HCT116 (cell line): ENCODE data around the gene ATG10. TPM values are rescaled to one million over a fixed set of nuclear protein-coding genes. Genes with fewer than 3 reads are reported as not detected.

Experiments
- ATAC-seq: fragments of 200-7000 bp; cut with Tn5 transposase; 2 replicates; pipeline ENCODE4 v1.9.1; 2020; ENCODE audit warnings: mild to moderate bottlenecking, moderate library complexity
- BruUV-seq: library from RNA; stranded (reverse); fragments of 400-500 nt; replicated peaks from 2 replicates; lab custom pipeline; 2021; lab: Mats Ljungman, UMichigan
- CTCF ChIA-PET: fragments of 300-600 bp; sonication (Branson Sonifier 250); formaldehyde crosslinking; loops from one replicate; lab custom pipeline; 2021; ENCODE audit warnings: antibody characterized with exemption; lab: Charles Lee
- POLR2A ChIA-PET: fragments of 300-600, 350-600 bp; sonication (Branson Sonifier 250); formaldehyde crosslinking; loops from one replicate; lab custom pipeline; 2021; ENCODE audit warnings: antibody characterized with exemption; lab: Charles Lee
- RAD21 ChIA-PET, 2 experiments: fragments of 300-600 bp; sonication (Branson Sonifier 250); formaldehyde crosslinking; loops; one replicate each; lab custom pipeline; 2023; ENCODE audit warnings: low total read pairs in 2 of 2; ENCODE audit not compliant: uncharacterized antibody in 2 of 2, unreplicated experiment in 2 of 2, low non-redundant PET in 1 of 2; lab: Charles Lee
- DNase-seq: peaks from one replicate; pipeline ENCODE4 v3.0.0-alpha.2; 2010; ENCODE audit warnings: low read depth, low spot score
- H2AFZ ChIP-seq: fragments of 200-600 bp; shearing (Covaris generic), sonication (generic); 2 replicates; pipeline ENCODE4 v1.6.1; 2017; ENCODE audit warnings: low read depth, mixed run types, mixed read lengths, antibody characterized with exemption, low read length; ENCODE audit not compliant: poor library complexity, severe bottlenecking
- H3K27ac ChIP-seq: 2 replicates; pipeline ENCODE4 v1.5.1; 2012; ENCODE audit warnings: low read depth, low read length
- H3K27me3 ChIP-seq: fragments of 200-600 bp; sonication (generic); 2 replicates; pipeline ENCODE4 v1.6.1; 2016; ENCODE audit warnings: mixed run types, low read length, mixed read lengths; ENCODE audit not compliant: insufficient read depth
- H3K36me3 ChIP-seq, 2 experiments: fragments of 200-500 bp in 1 of 2; fragments of 200-600 bp in 1 of 2; sonication (Bioruptor generic) in 1 of 2; sonication (generic) in 1 of 2; 2 replicates each; pipeline versions ENCODE4 v1.5.1 to v1.6.1; 2014 to 2016; ENCODE audit warnings: low read length in 2 of 2, inconsistent platforms in 1 of 2, mixed read lengths in 1 of 2, mixed run types in 1 of 2; ENCODE audit not compliant: insufficient read depth in 2 of 2, control insufficient read depth in 1 of 2
- H3K4me1 ChIP-seq, 2 experiments: fragments of 200-600 bp in 1 of 2; sonication (generic) in 1 of 2; 2 replicates each; pipeline versions ENCODE4 v1.5.1 to v1.6.1; 2012 to 2017; ENCODE audit warnings: low read length in 2 of 2, inconsistent platforms in 1 of 2, mild to moderate bottlenecking in 1 of 2, mixed read lengths in 1 of 2, mixed run types in 1 of 2, moderate library complexity in 1 of 2; ENCODE audit not compliant: insufficient read depth in 2 of 2, control insufficient read depth in 1 of 2
- H3K4me2 ChIP-seq: fragments of 200-600 bp; sonication (generic); 2 replicates; pipeline ENCODE4 v1.6.1; 2017; ENCODE audit warnings: mixed run types, low read length, mixed read lengths
- H3K4me3 ChIP-seq, 2 experiments: fragments of 200-600 bp in 1 of 2; sonication (generic) in 1 of 2; replicated peaks in 1 of 2; 2 replicates each; pipeline ENCODE4 v1.5.1; 2011 to 2016; ENCODE audit warnings: low read length in 2 of 2, control low read depth in 1 of 2, low read depth in 1 of 2, mild to moderate bottlenecking in 1 of 2, mixed read lengths in 1 of 2, mixed run types in 1 of 2
- H3K79me2 ChIP-seq: fragments of 200-600 bp; sonication (generic); 2 replicates; pipeline ENCODE4 v1.6.1; 2017; ENCODE audit warnings: mild to moderate bottlenecking, mixed run types, low read length, moderate library complexity, mixed read lengths; ENCODE audit not compliant: insufficient read depth
- H3K9ac ChIP-seq: fragments of 200-600 bp; sonication (generic); 2 replicates; pipeline ENCODE4 v1.6.1; 2016; ENCODE audit warnings: low read length, mixed read lengths
- H3K9me2 ChIP-seq: fragments of 200-600 bp; sonication (generic), shearing (Covaris generic); 2 replicates; pipeline ENCODE4 v1.6.1; 2017; ENCODE audit warnings: mixed run types, mild to moderate bottlenecking, moderate library complexity; ENCODE audit not compliant: insufficient read depth
- H3K9me3 ChIP-seq, 2 experiments: fragments of 200-500 bp in 1 of 2; fragments of 200-600 bp in 1 of 2; sonication (Bioruptor generic) in 1 of 2; sonication (generic) in 1 of 2; 2 replicates each; pipeline ENCODE4 v1.6.1; 2014 to 2017; ENCODE audit warnings: low read length in 2 of 2, mixed read lengths in 2 of 2, inconsistent platforms in 1 of 2, low read depth in 1 of 2, mild to moderate bottlenecking in 1 of 2, mixed run types in 1 of 2, moderate library complexity in 1 of 2; ENCODE audit not compliant: control insufficient read depth in 1 of 2, insufficient read depth in 1 of 2
- H4K20me1 ChIP-seq: fragments of 200-600 bp; sonication (generic), shearing (Covaris generic); 2 replicates; pipeline ENCODE4 v1.6.1; 2017; ENCODE audit warnings: mixed run types, mild to moderate bottlenecking, moderate library complexity; ENCODE audit not compliant: insufficient read depth
- CTCF ChIP-seq, 3 experiments: fragments of 200-600 bp in 1 of 3; sonication (generic) in 1 of 3; IDR thresholded peaks in 2 of 3; conservative IDR thresholded peaks in 1 of 3; 2 replicates each; pipeline ENCODE4 v1.5.1; 2012 to 2017; ENCODE audit warnings: low read depth in 2 of 3, low read length in 2 of 3, antibody characterized with exemption in 1 of 3, borderline replicate concordance in 1 of 3, control low read depth in 1 of 3, mild to moderate bottlenecking in 1 of 3, mixed read lengths in 1 of 3, mixed run types in 1 of 3, moderate library complexity in 1 of 3; ENCODE audit not compliant: insufficient read depth in 1 of 3
- EGR1 ChIP-seq: IDR thresholded peaks from 2 replicates; pipeline ENCODE4 v1.6.1; 2012; ENCODE audit warnings: low read depth
- ELF1 ChIP-seq: IDR thresholded peaks from 2 replicates; pipeline ENCODE4 v1.6.1; 2012; ENCODE audit warnings: low read depth, borderline replicate concordance
- SP1 ChIP-seq: IDR thresholded peaks from 2 replicates; pipeline ENCODE4 v1.6.1; 2012; ENCODE audit warnings: low read depth
- SRF ChIP-seq: IDR thresholded peaks from 2 replicates; pipeline ENCODE4 v1.6.1; 2012; ENCODE audit warnings: low read depth
- ZNF274 ChIP-seq: fragments of 200-500 bp; sonication (Bioruptor generic); IDR thresholded peaks from 2 replicates; pipeline ENCODE4 v1.6.1; 2014; ENCODE audit warnings: mild to moderate bottlenecking, low read depth, low read length, inconsistent platforms
- intact Hi-C: fragments of 100-400 bp; cut with micrococcal nuclease; formaldehyde crosslinking; loops from 2 replicates; pipeline ENCODE4 v1.10.0; 2022
- total RNA-seq: library from RNA; stranded (reverse); gene quantifications from one replicate; pipeline ENCODE4 v1.2.1, GENCODE V29; 2021; ENCODE audit not compliant: unreplicated experiment
- TF ChIP-seq, protein P1 (sequence below): IDR thresholded peaks from 2 replicates; pipeline ENCODE4 v1.6.1; 2012; ENCODE audit warnings: low read depth
- TF ChIP-seq, protein P2 (sequence below): IDR thresholded peaks from 2 replicates; pipeline ENCODE4 v1.6.1; 2012

ATG10 gene
- total RNA-seq, 1 experiment from 2014 or later, result 9.4 TPM

DNA sequence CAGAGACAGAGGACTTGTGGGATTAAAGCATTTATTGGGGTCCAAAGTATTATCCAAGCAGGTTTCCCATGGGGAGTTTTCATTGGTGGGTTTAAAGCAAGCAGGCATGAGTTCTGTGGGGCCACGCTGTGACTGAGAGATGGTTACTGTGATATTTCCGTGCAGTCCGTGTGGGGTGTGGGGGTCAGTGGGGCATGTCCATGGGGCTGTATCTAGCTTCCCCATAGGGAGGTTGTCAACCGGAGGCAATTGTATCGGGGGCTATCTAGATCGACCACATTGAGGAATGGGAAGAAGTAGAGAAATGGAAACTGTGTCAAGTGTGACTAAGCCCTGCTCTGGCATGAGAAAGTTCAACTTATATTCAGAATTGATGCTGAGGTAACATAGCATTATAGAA, 313.4 kb downstream of the ATG10 start (continued):
- TF ChIP-seq, protein P1, sequence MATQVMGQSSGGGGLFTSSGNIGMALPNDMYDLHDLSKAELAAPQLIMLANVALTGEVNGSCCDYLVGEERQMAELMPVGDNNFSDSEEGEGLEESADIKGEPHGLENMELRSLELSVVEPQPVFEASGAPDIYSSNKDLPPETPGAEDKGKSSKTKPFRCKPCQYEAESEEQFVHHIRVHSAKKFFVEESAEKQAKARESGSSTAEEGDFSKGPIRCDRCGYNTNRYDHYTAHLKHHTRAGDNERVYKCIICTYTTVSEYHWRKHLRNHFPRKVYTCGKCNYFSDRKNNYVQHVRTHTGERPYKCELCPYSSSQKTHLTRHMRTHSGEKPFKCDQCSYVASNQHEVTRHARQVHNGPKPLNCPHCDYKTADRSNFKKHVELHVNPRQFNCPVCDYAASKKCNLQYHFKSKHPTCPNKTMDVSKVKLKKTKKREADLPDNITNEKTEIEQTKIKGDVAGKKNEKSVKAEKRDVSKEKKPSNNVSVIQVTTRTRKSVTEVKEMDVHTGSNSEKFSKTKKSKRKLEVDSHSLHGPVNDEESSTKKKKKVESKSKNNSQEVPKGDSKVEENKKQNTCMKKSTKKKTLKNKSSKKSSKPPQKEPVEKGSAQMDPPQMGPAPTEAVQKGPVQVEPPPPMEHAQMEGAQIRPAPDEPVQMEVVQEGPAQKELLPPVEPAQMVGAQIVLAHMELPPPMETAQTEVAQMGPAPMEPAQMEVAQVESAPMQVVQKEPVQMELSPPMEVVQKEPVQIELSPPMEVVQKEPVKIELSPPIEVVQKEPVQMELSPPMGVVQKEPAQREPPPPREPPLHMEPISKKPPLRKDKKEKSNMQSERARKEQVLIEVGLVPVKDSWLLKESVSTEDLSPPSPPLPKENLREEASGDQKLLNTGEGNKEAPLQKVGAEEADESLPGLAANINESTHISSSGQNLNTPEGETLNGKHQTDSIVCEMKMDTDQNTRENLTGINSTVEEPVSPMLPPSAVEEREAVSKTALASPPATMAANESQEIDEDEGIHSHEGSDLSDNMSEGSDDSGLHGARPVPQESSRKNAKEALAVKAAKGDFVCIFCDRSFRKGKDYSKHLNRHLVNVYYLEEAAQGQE, result no peak
- TF ChIP-seq, all 23 proteins: peak for 0

DNA sequence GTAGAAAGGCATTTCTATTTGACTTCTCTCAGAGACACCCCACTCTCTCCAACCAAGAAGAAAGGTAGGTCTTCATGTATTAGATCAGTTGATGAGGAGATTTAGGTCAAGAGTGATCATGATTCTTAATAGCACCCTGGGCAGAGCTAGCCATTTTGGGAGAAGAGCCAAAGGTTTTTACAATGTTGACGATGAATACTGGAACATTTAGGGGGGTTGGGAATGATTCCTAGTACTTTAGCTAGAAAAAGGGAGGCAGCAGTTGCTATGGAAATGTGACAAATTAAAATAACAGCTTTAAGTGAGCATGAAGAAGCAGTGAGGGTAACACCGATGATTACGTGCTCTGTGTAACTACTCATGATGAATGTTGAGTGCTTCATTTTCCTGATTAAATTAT, 315.8 kb downstream of the ATG10 start:
- H3K4me3 ChIP-seq, result no peak overlapping the region
- intact Hi-C loops, result no loop called here
- no peaks in the 10 kb centered on the region for H3K9me2 ChIP-seq
- H3K4me2 ChIP-seq, result no peak overlapping the region
- H3K4me1 ChIP-seq, result no peaks in the 10 kb centered on the region
- TF ChIP-seq SP1 (no peak), ELF1 (no peak), SRF (no peak), CTCF (IDR thresholded peaks at IDR 0.05 in 2 of 3, conservative IDR thresholded peaks at IDR 0.05 in 1 of 3; ENCODE audit: borderline replicate concordance in 1 of 3, insufficient read depth in 1 of 3, low read depth in 2 of 3, low read length in 2 of 3) (no peak), EGR1 (no peak), ZNF274 (no peak)
- TF ChIP-seq, protein P2, sequence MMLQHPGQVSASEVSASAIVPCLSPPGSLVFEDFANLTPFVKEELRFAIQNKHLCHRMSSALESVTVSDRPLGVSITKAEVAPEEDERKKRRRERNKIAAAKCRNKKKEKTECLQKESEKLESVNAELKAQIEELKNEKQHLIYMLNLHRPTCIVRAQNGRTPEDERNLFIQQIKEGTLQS, result no peak
- TF ChIP-seq, all 23 proteins: peak for 0
- POLR2A ChIA-PET, result no interaction called here
- H4K20me1 ChIP-seq, result no peaks in the 10 kb centered on the region
- DNase-seq, result no peak
- H3K9me3 ChIP-seq, result no peaks in the 10 kb centered on the region
- RAD21 ChIA-PET, result no interaction called here
- H3K9ac ChIP-seq, result no peak overlapping the region
- no peak overlapping the region for H2AFZ ChIP-seq
- no TSS peak for BruUV-seq
- no peak overlapping the region for H3K27ac ChIP-seq
- CTCF ChIA-PET, result no interaction called here
- H3K79me2 ChIP-seq, result peaks cover 14% of the 10 kb centered on the region
- ATAC-seq, result no peak
- no peaks in the 10 kb centered on the region for H3K36me3 ChIP-seq
- no peaks in the 10 kb centered on the region for H3K27me3 ChIP-seq
